GM18861 (cell line): ENCODE data around the gene ITGB5.
"Not testable (repeated sequence)": the region's sequence is repeated elsewhere in the genome, so short reads cannot be mapped to it uniquely, and the experiment has no call there.

ENCODE experiments used
- ATAC-seq: cut with Tn5 transposase; IDR thresholded peaks from one replicate; pipeline ENCODE4 v1.9.1; 2021; ENCODE audit not compliant: unreplicated experiment

Gene ITGB5

DNA sequence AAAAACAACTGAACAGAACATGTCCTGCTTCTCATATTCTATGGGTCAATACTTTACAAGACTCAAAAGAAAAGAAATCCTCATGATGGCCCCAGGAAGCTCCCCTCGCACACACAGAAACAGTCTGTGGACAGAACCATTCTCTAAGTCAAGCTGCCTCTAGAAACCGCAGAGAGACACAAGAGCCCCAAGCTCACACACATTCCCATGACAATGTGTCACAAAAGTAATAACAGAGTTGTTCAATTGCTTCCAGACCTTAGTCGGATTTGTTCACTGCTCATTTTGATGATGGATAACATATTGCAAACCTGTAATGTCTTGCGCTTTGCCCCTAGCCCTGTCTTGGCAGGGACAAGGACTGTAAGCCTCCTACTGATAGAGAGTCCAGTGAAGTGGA is 96.0 kb downstream of the ITGB5 start:
- no peak for ATAC-seq

DNA sequence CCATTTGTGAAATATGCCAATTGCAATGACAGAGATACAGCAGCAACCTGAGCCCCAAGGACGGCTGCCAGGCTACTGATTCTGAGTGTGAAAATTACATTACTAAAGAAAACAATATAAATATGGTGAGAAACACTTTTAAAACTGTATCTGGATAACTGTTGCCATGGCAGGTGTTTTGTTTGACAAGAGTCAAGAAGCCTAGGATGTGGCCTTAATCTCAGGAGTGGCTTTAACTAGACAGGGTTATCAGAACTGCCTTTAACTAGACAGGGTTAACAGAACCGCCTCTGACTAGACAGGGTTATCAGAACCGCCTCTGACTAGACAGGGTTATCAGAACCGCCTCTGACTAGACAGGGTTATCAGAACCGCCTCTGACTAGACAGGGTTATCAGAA is 98.1 kb downstream of the ITGB5 start:
- ATAC-seq = not testable (repeated sequence)

- no peak for ATAC-seq
These were observed 98.9 kb downstream of the ITGB5 start for GRCh38 chr3:124788254-124788745.

- ATAC-seq = no peak
These were observed 99.5 kb downstream of the ITGB5 start for GRCh38 chr3:124787476-124788195.

GRCh38 chr3:124786511-124787241 is 100.5 kb downstream of the ITGB5 start:
- ATAC-seq = no peak

DNA sequence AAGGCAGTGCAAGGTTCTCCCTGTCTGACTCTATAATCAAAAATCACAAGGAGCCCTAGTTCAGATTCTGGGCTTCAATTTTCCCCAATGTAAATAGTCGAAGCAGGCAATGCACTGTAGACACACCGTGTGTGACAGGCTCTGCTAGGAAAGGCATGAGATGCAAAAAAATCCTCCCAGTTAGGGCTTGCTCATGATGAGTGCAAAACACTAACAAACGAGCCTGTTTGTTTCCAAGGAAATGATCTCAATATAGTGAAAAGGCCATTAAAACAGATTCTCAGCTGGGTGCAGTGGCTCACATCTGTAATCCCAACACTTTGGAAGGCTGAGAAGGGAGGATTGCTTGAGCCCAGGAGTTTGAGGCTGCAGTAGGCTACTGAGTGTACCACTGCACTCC is 101.2 kb downstream of the ITGB5 start:
- no peak for ATAC-seq

DNA sequence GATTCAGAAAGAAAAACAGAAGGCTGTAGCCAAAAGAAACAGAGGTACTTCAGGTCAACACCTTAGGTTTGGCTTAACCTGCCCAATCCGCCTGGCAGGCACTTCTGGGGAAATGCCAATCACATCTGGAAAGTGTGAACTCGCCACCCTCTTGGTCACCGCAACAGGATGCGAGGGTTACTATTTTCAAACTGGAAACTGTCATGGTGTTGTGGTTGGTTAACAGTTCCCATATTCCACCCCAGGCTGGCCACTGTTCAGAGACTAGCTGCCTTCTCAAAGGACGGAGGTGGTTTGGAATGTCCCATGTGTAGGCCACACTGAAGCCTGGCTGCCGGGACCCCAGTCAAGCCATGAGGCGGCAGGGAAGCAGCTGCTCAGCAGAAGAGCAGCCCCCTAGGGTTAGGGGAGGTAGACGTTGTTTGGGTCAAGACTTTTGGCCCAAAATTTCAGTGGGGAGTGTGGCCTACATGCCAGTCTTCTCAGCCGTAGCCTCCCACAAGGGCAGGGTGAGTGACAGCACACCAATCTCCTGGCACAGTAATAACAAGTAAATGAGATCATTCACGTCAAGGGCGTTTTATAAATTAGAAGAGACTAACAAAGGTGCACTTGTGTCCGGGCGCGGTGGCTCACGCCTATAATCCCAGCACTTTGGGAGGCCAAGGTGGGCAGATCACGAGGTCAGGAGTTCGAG is 102.3 kb downstream of the ITGB5 start:
- no peak for ATAC-seq

DNA sequence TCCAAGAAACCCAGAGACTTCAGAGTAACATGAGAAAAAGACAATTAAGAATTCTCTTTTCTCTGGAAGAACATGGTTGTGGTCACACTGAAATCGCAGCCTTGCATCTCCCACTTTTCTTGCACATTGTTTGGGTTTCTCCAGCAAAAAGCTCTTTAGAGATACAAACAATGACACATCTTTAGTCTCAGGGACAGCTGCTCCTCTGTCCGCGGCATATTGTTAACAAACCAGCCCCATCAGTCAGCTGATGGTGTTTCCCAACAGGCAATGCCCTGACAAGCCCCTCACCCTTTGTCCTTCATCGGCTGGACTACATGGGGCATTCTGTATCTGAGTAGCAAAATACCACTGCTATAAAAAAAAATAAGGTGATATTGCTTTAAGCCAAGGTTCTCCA is 103.5 kb downstream of the ITGB5 start:
- ATAC-seq = no peak

GRCh38 chr3:124782377-124782712 is 104.8 kb downstream of the ITGB5 start:
- not testable (repeated sequence) for ATAC-seq

DNA sequence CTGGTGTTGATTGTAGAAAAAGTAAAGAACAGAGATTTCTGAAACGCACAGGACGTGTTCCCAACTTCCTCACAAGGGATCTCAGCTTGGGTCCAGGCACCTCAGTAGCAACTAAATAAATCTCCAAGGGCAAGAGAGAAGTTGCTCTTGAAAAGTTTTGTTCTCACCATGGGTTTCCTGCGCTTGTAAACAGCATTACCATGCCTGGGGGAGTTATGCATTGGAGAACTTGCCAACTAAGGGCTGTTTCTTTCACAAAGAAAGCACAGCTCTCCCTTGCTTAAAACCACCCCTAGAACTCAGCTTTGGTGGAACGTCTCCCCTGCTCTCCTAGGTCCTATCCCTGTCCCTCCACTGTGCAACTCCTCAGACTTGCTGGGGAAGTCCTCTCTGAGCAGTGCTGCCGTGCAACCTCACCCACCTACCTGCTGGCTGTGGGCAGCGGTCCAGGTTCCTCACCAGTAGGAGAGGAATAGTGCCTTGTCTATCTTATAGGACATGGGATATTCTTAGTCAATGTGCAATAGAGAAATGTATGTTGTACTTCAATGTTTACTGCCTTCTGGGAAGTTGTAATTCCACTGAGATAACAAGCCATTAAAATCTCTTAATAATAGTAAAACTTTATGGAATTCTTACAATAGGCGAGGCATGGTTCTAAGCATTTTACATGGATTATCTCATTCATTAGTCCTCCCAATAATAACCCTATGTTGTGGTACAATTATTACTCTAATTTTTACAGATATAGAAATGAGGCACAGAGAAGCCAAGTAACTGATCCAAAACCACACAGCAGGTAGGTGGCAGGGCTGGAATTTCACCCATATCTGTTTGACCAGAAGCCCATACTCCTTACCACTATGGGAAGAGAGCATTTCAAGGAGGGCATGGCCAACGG is 105.4 kb downstream of the ITGB5 start:
- ATAC-seq = no peak

- ATAC-seq = no peak
These were observed 106.2 kb downstream of the ITGB5 start for GRCh38 chr3:124780761-124781475.

- ATAC-seq = no peak
These were observed 106.8 kb downstream of the ITGB5 start for GRCh38 chr3:124780356-124780755.

- no peak for ATAC-seq
These were observed 107.4 kb downstream of the ITGB5 start for GRCh38 chr3:124779751-124780191.

GRCh38 chr3:124779116-124779515 is 108.0 kb downstream of the ITGB5 start:
- no peak for ATAC-seq

DNA sequence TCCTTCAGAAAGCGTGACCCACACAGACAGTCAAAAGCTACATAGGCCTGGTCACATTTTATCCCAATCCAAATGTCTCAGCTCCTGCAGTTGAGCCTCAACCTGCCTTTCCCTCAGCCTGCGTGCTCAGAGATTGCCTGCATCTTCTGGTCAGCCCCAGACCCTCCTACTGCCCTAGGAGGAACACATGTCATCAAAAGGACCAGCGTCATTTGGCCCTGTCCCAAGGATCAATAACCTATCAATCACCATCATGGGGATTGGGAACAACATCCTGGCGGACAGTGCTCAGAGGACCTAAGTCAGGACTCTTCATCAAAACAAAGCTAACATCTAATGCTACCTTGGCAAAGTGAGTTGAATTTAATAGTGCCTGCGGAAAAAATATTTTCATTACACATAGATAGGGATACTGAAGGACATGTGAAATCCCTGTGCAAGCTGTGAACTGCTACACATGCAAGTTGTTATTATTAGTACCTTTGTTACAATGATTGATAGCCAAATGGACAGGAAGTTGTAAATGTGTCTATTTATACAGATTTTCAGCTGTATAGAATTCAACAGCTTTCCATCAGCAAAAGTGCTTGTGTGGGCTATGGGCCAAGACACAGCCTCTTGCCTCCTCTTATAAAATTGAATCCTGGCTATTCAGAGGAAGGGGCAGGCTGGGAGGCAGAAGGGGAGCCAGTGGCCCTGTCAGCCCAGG is 109.2 kb downstream of the ITGB5 start:
- ATAC-seq = no peak

GRCh38 chr3:124776856-124777255 is 110.3 kb downstream of the ITGB5 start:
- ATAC-seq = no peak

- ATAC-seq = no peak
These were observed 111.3 kb downstream of the ITGB5 start for GRCh38 chr3:124775877-124776276.

DNA sequence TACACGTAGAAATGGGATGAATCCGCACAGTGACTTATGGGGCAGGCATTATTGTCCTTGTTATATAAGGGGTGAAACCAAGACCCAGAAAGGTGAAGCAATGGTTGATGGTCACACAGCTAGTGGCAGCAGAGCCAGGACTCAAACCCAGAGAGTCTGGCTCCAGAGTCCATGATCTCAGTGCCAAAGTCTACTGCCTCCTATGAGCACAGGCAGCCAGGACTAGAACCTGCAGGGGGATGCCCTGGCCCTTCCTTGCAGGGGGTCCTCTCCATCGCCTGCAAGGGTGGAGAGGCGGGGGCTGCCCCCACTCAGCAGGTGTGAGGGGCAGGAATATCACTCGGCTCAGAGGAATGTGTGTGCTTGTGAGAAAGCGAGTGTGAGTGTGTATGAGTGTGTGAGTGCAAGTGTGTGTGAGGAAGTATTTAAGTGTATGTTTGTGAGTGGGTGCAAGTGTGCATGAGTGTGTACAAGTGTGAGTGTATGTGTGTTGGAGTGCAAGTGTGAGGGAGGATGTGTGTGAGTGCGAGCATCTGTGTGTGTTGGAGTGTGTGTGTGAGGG is 112.2 kb downstream of the ITGB5 start:
- ATAC-seq = no peak

GRCh38 chr3:124774327-124774718 is 112.8 kb downstream of the ITGB5 start:
- no peak for ATAC-seq
